Measurements from ENCODE around the gene MAGI2.

MAGI2 gene

GRCh38 chr7:78146546-78146945 is 1306.9 kb downstream of the MAGI2 start:
- DNase-seq (ENCODE audit: low read depth in 3 of 3), result no peak

- DNase-seq (ENCODE audit: low read depth in 3 of 3), result no peak
Measured at GRCh38 chr7:78143661-78144060, 1309.8 kb downstream of the MAGI2 start.

GRCh38 chr7:78141522-78142281 is 1311.8 kb downstream of the MAGI2 start:
- DNase-seq (ENCODE audit: low read depth in 3 of 3), result no peak

GRCh38 chr7:78140109-78140508 is 1313.4 kb downstream of the MAGI2 start:
- no peak for DNase-seq (ENCODE audit: low read depth in 3 of 3)

GRCh38 chr7:78139335-78139734 is 1314.1 kb downstream of the MAGI2 start:
- DNase-seq (ENCODE audit: low read depth in 3 of 3), result no peak

GRCh38 chr7:78134774-78135173 is 1318.7 kb downstream of the MAGI2 start:
- no peak for DNase-seq (ENCODE audit: low read depth in 3 of 3)

GRCh38 chr7:78134256-78134655 is 1319.2 kb downstream of the MAGI2 start:
- DNase-seq (ENCODE audit: low read depth in 3 of 3), result no peak

- no peak for DNase-seq (ENCODE audit: low read depth in 3 of 3)
Measured at GRCh38 chr7:78130446-78131215, 1322.8 kb downstream of the MAGI2 start.

- DNase-seq (ENCODE audit: low read depth in 3 of 3), result no peak
Measured at GRCh38 chr7:78129865-78130264, 1323.6 kb downstream of the MAGI2 start.

GRCh38 chr7:78127009-78127408 is 1326.5 kb downstream of the MAGI2 start:
- DNase-seq (ENCODE audit: low read depth in 3 of 3), result no peak

GRCh38 chr7:78125884-78126283 is 1327.6 kb downstream of the MAGI2 start:
- DNase-seq (ENCODE audit: low read depth in 3 of 3), result no peak

- no peak for DNase-seq (ENCODE audit: low read depth in 3 of 3)
Measured at GRCh38 chr7:78124216-78124615, 1329.3 kb downstream of the MAGI2 start.

GRCh38 chr7:78121888-78122287 is 1331.6 kb downstream of the MAGI2 start:
- DNase-seq (ENCODE audit: low read depth in 3 of 3), result no peak

- DNase-seq (ENCODE audit: low read depth in 3 of 3), result no peak
Measured at GRCh38 chr7:78118470-78118869, 1335.0 kb downstream of the MAGI2 start.

GRCh38 chr7:78115876-78116275 is 1337.6 kb downstream of the MAGI2 start:
- DNase-seq (ENCODE audit: low read depth in 3 of 3), result no peak

GRCh38 chr7:78114993-78115392 is 1338.5 kb downstream of the MAGI2 start:
- no peak for DNase-seq (ENCODE audit: low read depth in 3 of 3)

GRCh38 chr7:78112488-78112887 is 1341.0 kb downstream of the MAGI2 start:
- DNase-seq (ENCODE audit: low read depth in 3 of 3), result no peak

GRCh38 chr7:78111386-78111785 is 1342.1 kb downstream of the MAGI2 start:
- no peak for DNase-seq (ENCODE audit: low read depth in 3 of 3)

GRCh38 chr7:78103475-78103874 is 1350.0 kb downstream of the MAGI2 start:
- DNase-seq (ENCODE audit: low read depth in 3 of 3), result no peak

- no peak for DNase-seq (ENCODE audit: low read depth in 3 of 3)
Measured at GRCh38 chr7:78101076-78101475, 1352.4 kb downstream of the MAGI2 start.

GRCh38 chr7:78099715-78100394 is 1353.6 kb downstream of the MAGI2 start:
- no peak for DNase-seq (ENCODE audit: low read depth in 3 of 3)

GRCh38 chr7:78095549-78095948 is 1357.9 kb downstream of the MAGI2 start:
- no peak for DNase-seq (ENCODE audit: low read depth in 3 of 3)

- DNase-seq (ENCODE audit: low read depth in 3 of 3), result no peak
Measured at GRCh38 chr7:78092331-78092730, 1361.1 kb downstream of the MAGI2 start.
